ENCODE data around the gene IL36RN.
"Not testable (repeated sequence)": the region's sequence is repeated elsewhere in the genome, so short reads cannot be mapped to it uniquely, and the experiment has no call there.

The IL36RN gene

DNA sequence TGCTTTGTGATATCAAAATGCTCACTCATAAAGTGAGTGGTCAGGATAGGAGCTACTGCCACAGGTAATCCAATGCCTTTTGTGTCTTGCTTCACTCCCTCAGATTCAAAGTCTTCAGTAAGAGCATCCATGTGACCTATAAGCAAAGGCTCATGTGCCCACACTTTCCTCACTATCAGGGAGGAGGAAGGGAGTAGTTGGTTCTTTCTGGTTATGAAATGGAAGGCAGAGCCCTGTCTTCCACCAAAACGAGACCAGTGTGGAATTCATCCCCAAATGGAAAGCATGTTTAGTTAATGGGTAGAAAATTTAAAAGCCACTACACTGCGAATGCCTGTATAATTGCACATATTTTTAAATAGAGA is 34.6 kb downstream of the IL36RN start:
- no peak for ATAC-seq (ENCODE audit: low read depth)
- Histone ChIP-seq H3K36me3 (ENCODE audit: low read depth) (no peaks in the 10 kb centered on the region), H3K4me3 (ENCODE audit: severe bottlenecking) (no peak overlapping the region), H3K27me3 (ENCODE audit: insufficient read depth, poor library complexity, severe bottlenecking) (no peaks in the 10 kb centered on the region), H3K27ac (ENCODE audit: poor library complexity, severe bottlenecking) (no peak overlapping the region), H3K4me1 (ENCODE audit: insufficient read depth, poor library complexity, severe bottlenecking) (no peaks in the 10 kb centered on the region), H3K9me3 (ENCODE audit: severe bottlenecking) (no peaks in the 10 kb centered on the region)
- TF ChIP-seq, protein P1, sequence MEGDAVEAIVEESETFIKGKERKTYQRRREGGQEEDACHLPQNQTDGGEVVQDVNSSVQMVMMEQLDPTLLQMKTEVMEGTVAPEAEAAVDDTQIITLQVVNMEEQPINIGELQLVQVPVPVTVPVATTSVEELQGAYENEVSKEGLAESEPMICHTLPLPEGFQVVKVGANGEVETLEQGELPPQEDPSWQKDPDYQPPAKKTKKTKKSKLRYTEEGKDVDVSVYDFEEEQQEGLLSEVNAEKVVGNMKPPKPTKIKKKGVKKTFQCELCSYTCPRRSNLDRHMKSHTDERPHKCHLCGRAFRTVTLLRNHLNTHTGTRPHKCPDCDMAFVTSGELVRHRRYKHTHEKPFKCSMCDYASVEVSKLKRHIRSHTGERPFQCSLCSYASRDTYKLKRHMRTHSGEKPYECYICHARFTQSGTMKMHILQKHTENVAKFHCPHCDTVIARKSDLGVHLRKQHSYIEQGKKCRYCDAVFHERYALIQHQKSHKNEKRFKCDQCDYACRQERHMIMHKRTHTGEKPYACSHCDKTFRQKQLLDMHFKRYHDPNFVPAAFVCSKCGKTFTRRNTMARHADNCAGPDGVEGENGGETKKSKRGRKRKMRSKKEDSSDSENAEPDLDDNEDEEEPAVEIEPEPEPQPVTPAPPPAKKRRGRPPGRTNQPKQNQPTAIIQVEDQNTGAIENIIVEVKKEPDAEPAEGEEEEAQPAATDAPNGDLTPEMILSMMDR (IDR thresholded peaks at IDR 0.05; ENCODE audit: poor library complexity, severe bottlenecking) = no peak
- no peak for DNase-seq (ENCODE audit: low spot score)

DNA sequence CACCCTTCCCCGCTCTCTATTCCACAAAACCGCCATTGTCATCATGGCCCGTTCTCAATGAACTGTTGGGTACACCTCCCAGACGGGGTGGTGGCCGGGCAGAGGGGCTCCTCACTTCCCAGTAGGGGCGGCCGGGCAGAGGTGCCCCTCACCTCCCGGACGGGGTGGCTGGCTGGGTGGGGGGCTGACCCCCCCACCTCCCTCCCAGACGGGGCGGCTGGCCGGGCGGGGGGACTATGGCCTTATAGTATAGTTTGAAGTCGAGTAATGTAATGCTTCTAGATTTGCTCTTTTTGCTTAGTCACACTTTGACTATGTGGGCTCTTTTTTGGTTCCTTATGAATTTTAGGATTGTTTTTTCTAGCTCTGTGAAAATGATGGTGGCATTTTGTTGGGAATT is 37.3 kb downstream of the IL36RN start:
- DNase-seq (ENCODE audit: low spot score); H3K36me3 ChIP-seq (ENCODE audit: low read depth); H3K4me1 ChIP-seq (ENCODE audit: insufficient read depth, poor library complexity, severe bottlenecking); H3K27me3 ChIP-seq (ENCODE audit: insufficient read depth, poor library complexity, severe bottlenecking); H3K9me3 ChIP-seq (ENCODE audit: severe bottlenecking); H3K27ac ChIP-seq (ENCODE audit: poor library complexity, severe bottlenecking); ATAC-seq (ENCODE audit: low read depth); H3K4me3 ChIP-seq (ENCODE audit: severe bottlenecking): not testable (repeated sequence)

DNA sequence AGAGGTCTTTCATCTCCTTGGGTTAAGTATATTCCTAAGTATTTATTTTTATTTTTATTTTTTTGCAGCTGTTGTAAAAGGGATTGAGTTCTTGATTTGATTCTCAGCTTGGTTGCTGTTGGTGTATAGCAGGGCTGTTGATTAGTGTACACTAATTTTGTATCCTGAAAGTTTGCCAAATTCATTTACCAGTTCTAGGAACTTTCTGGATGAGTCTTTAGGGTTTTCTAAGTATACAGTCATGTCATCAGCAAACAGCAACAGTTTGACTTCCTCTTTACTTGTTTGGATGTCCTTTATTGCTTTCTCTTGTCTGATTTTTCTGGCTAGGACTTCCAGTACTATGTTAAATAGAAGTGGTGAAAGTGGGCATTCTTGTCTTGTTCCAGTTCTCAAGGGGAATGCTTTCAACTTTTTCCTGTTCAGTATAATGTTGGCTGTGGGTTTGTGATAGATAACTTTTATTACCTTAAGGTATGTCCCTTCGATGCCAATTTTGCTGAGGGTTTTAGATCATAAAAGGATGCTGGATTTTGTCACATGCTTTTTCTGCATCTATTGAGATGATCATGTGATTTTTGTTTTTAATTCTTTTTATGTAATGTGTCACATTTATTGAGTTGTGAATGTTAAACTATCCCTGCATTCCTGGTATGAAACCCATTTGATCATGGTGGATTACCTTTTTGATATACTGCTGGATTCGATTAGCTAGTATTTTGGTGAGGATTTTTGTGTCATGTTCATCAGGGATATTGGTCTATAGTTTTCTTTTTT is 38.0 kb downstream of the IL36RN start:
- not testable (repeated sequence) for H3K27me3 ChIP-seq (ENCODE audit: insufficient read depth, poor library complexity, severe bottlenecking); ATAC-seq (ENCODE audit: low read depth); H3K4me1 ChIP-seq (ENCODE audit: insufficient read depth, poor library complexity, severe bottlenecking); DNase-seq (ENCODE audit: low spot score); H3K27ac ChIP-seq (ENCODE audit: poor library complexity, severe bottlenecking); H3K36me3 ChIP-seq (ENCODE audit: low read depth); H3K4me3 ChIP-seq (ENCODE audit: severe bottlenecking); H3K9me3 ChIP-seq (ENCODE audit: severe bottlenecking)

DNA sequence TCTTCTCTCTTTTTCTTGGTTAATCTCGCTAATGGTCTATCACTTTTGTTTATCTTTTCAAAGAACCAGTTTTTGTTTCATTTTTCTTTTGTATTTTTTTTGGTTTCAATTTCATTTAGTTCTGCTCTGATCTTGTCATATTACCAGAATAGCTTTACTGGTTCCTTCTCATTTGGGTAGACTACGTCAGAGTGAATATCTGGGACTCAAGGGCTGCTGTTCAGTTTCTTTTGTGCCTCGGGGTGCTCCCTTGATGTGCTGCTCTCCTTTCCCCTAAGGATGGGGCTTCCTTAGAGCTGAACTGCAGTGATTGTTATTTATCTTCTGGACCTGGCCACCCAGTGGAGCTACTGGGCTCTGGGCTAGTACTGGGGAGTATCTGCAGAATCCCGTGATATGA is 39.0 kb downstream of the IL36RN start:
- Histone ChIP-seq H3K36me3 (ENCODE audit: low read depth) (no peaks in the 10 kb centered on the region), H3K9me3 (ENCODE audit: severe bottlenecking) (no peaks in the 10 kb centered on the region), H3K27ac (ENCODE audit: poor library complexity, severe bottlenecking) (no peak overlapping the region), H3K27me3 (ENCODE audit: insufficient read depth, poor library complexity, severe bottlenecking) (no peaks in the 10 kb centered on the region), H3K4me3 (ENCODE audit: severe bottlenecking) (no peak overlapping the region), H3K4me1 (ENCODE audit: insufficient read depth, poor library complexity, severe bottlenecking) (no peaks in the 10 kb centered on the region)
- DNase-seq (ENCODE audit: low spot score) = no peak
- no peak for ATAC-seq (ENCODE audit: low read depth)
- TF ChIP-seq, protein P1 (IDR thresholded peaks at IDR 0.05; ENCODE audit: poor library complexity, severe bottlenecking) = no peak

DNA sequence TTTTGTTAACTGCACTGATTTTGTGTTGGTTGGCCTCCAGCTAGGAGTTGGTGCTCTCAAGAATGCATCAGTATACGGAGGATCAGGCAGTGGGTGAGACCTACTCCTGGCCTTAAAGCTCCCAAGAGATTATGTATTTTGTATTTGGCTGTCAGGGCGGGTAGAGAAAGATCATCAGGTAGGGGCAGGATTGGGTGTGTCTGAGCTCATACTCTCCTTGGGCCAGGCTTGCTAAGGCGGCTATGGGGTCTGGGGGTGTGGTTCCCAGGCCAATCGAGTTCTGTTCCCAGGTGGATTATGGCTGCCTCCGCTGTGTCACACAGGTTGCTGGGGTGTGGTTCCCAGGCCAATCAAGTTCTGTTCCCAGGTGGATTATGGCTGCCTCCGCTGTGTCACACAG is 39.5 kb downstream of the IL36RN start:
- Histone ChIP-seq H3K36me3 (ENCODE audit: low read depth) (no peaks in the 10 kb centered on the region), H3K27me3 (ENCODE audit: insufficient read depth, poor library complexity, severe bottlenecking) (no peaks in the 10 kb centered on the region), H3K27ac (ENCODE audit: poor library complexity, severe bottlenecking) (no peak overlapping the region), H3K9me3 (ENCODE audit: severe bottlenecking) (no peaks in the 10 kb centered on the region), H3K4me3 (ENCODE audit: severe bottlenecking) (no peak overlapping the region), H3K4me1 (ENCODE audit: insufficient read depth, poor library complexity, severe bottlenecking) (no peaks in the 10 kb centered on the region)
- no peak for DNase-seq (ENCODE audit: low spot score)
- no peak for ATAC-seq (ENCODE audit: low read depth)
- TF ChIP-seq, protein P1 (IDR thresholded peaks at IDR 0.05; ENCODE audit: poor library complexity, severe bottlenecking) = no peak

DNA sequence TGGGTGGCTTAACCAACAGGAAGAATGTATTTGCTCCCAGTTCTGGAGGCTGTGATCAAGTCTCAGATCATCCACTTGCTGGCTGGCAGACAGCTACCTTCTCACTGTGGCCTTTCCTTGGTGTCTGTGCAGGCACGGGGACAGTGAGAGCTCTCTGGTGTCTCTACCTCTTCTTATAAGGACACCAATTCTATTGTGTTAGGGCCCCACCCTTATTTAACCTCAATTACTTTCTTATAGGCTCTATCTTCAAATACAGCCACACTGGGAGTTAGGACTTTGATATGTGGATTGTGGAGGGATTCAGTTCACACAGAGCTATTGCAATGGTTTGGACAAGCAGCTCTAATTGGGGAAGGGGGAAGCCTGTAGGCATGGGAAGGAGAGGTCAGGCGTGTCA is 43.1 kb downstream of the IL36RN start:
- Histone ChIP-seq H3K27me3 (ENCODE audit: insufficient read depth, poor library complexity, severe bottlenecking) (no peaks in the 10 kb centered on the region), H3K36me3 (ENCODE audit: low read depth) (no peaks in the 10 kb centered on the region), H3K4me3 (ENCODE audit: severe bottlenecking) (no peak overlapping the region), H3K27ac (ENCODE audit: poor library complexity, severe bottlenecking) (no peak overlapping the region), H3K9me3 (ENCODE audit: severe bottlenecking) (no peaks in the 10 kb centered on the region), H3K4me1 (ENCODE audit: insufficient read depth, poor library complexity, severe bottlenecking) (no peaks in the 10 kb centered on the region)
- ATAC-seq (ENCODE audit: low read depth) (no peak), DNase-seq (ENCODE audit: low spot score) (no peak)
- TF ChIP-seq, protein P1 (IDR thresholded peaks at IDR 0.05; ENCODE audit: poor library complexity, severe bottlenecking) = no peak

Data from RWPE2 (cell line).